Mucosa of descending colon (tissue), 3 donors: ENCODE measurements around the gene FAM13A. TPM values are rescaled to one million over a fixed set of nuclear protein-coding genes. Genes with fewer than 3 reads are reported as not detected.

Experiments
- ATAC-seq: fragments of 200-7000 bp; cut with Tn5 transposase; one replicate; pipeline ENCODE4 v1.9.1; 2020; ENCODE audit warnings: mild to moderate bottlenecking, moderate library complexity
- DNase-seq, 3 donors: peaks; one replicate each; pipeline ENCODE4 v3.0.0-alpha.2; 2020
- H3K36me3 ChIP-seq: fragments of 200-600 bp; one replicate; pipeline ENCODE4 v1.8.0; 2021; ENCODE audit warnings: low read depth, mild to moderate bottlenecking
- H3K4me1 ChIP-seq: fragments of 200-600 bp; one replicate; pipeline ENCODE4 v1.8.0; 2021; ENCODE audit warnings: low read depth, mild to moderate bottlenecking
- H3K4me3 ChIP-seq: fragments of 200-600 bp; one replicate; pipeline ENCODE4 v1.8.0; 2021; ENCODE audit warnings: mild to moderate bottlenecking
- H3K9me3 ChIP-seq: fragments of 200-600 bp; one replicate; pipeline ENCODE4 v1.8.0; 2021; ENCODE audit warnings: mild to moderate bottlenecking
- intact Hi-C, 2 donors: fragments of 100-400 bp; cut with DNase I in 1 of 2; cut with micrococcal nuclease in 1 of 2; formaldehyde crosslinking; loops; one replicate each; pipeline versions ENCODE4 v1.11.0 to v1.11.1; 2022; cut with DNase I, micrococcal nuclease
- total RNA-seq, 3 donors: library from RNA; stranded (reverse); fragmentation: NEBNext Ultra II Directional in 2 of 3; extraction: Animal tissue kit (Norgen Biotek cat#: 25700) in 2 of 3; gene quantifications; one replicate each; pipeline versions ENCODE4 v1.2.1 to v1.2.4, GENCODE V29; 2021 to 2023
- TF ChIP-seq, protein P1 (sequence below): fragments of 200-600 bp; IDR thresholded peaks from one replicate; pipeline ENCODE4 v1.8.0; 2022; ENCODE audit warnings: antibody characterized with exemption, mild to moderate bottlenecking
- donor health status: DM: no; HTN: no; CAD: no; lungs with moderate emphysema.
- donor health status: DM: no; HTN: no; CAD: no.
- donor health status: DM: no; HTN: yes; CAD: no.

Gene FAM13A
- total RNA-seq, 3 donors from 2014 or later, result 41.6 to 60.1 (median 50.2) TPM

DNA sequence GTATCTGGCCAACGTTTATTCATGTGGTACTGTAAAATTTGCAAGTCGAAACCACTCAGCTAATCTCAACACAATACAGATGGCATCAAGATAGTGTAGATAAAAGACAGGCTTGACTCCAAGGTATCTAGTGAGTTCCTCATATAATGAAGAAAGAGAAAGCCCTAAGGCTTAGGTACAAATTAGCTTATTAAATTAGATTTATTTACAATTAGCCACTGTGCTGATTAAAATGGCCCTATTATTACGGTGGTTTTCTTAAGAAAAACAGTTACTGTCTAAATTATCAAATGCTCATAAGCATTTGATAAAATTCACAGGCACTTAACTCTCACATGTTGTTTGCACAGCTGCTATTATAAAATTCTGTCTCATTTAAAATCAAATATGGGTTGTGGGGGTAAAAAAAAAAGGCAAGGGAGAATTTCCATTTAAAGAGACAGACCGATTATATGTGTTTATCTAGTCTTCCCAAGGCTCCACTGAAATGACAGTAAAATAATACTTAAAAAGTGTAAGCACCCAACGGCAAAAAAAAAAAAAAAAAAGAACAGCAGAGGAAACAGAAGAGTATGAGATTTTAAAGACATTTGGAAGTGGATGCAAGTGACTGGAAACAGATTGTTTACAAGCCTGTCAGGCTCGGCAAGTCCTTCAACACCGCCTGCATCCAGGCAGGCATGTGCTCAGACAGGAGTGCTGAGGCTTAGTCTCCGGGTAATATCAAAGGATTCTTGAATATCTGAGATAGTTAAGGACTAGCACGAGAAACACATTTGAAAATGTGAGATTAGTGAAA is 55.1 kb downstream of the FAM13A start:
- no peak for DNase-seq
- ATAC-seq, result peak; percentile 56
- Histone ChIP-seq H3K36me3 (no peaks in the 10 kb centered on the region), H3K4me1 (peaks cover 5% of the 10 kb centered on the region), H3K4me3 (no peak overlapping the region), H3K9me3 (no peaks in the 10 kb centered on the region)
- intact Hi-C loops, result no loop called here
- TF ChIP-seq, protein P1, sequence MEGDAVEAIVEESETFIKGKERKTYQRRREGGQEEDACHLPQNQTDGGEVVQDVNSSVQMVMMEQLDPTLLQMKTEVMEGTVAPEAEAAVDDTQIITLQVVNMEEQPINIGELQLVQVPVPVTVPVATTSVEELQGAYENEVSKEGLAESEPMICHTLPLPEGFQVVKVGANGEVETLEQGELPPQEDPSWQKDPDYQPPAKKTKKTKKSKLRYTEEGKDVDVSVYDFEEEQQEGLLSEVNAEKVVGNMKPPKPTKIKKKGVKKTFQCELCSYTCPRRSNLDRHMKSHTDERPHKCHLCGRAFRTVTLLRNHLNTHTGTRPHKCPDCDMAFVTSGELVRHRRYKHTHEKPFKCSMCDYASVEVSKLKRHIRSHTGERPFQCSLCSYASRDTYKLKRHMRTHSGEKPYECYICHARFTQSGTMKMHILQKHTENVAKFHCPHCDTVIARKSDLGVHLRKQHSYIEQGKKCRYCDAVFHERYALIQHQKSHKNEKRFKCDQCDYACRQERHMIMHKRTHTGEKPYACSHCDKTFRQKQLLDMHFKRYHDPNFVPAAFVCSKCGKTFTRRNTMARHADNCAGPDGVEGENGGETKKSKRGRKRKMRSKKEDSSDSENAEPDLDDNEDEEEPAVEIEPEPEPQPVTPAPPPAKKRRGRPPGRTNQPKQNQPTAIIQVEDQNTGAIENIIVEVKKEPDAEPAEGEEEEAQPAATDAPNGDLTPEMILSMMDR, result no peak

DNA sequence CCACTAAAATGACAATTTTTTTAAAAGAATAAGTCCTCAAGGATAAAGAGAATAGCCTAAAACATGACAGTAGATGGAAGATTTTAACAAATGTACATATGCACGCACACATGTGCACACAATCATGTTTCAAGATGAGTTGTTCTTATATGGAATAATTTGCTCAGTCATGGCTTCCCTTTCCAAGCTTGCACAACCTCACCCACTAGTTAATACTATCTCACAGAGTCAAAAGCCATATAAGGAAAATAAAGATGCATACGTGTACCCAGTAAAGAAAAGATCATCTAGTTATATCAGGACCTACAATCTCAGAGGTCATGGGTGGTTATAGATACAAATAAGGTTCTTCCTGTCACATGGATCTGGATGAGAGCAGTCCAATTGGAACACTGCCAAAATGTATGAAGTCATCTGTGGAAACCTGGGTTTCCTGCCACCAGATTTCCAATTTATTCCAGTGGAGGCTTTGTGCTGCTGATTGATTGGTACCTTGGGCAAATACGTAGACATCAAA is 56.1 kb downstream of the FAM13A start:
- intact Hi-C loops, result no loop called here
- ATAC-seq, result peak; percentile 97
- H3K4me1 ChIP-seq, result peaks cover 5% of the 10 kb centered on the region
- H3K9me3 ChIP-seq, result no peaks in the 10 kb centered on the region
- peak in 1 of 3 donors; percentile 41 for DNase-seq
- TF ChIP-seq, protein P1, result no peak
- no peak overlapping the region for H3K4me3 ChIP-seq
- no peaks in the 10 kb centered on the region for H3K36me3 ChIP-seq

DNA sequence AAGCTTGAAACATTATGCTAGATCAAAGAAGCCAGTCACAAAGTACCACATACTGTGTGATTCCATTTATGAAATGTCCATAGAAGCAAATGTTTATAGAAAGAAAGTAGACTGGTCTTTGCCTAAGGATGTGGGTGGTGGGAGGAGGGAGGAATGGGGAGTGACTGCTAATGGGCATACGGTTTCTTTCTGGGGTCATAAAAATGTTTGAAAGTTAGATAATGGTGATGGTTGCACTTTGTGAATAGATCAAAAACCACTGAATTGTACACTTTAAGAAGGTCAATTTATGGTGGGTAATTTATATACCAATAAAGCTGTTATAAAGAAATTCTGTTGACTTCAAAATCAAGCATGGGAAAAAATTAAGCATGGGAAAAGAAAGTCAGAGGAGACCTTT is 56.6 kb downstream of the FAM13A start:
- DNase-seq (no peak), ATAC-seq (no peak)
- no peaks in the 10 kb centered on the region for H3K36me3 ChIP-seq
- H3K9me3 ChIP-seq, result no peaks in the 10 kb centered on the region
- TF ChIP-seq, protein P1, result no peak
- peaks cover 5% of the 10 kb centered on the region for H3K4me1 ChIP-seq
- intact Hi-C loops, result no loop called here
- H3K4me3 ChIP-seq, result no peak overlapping the region

DNA sequence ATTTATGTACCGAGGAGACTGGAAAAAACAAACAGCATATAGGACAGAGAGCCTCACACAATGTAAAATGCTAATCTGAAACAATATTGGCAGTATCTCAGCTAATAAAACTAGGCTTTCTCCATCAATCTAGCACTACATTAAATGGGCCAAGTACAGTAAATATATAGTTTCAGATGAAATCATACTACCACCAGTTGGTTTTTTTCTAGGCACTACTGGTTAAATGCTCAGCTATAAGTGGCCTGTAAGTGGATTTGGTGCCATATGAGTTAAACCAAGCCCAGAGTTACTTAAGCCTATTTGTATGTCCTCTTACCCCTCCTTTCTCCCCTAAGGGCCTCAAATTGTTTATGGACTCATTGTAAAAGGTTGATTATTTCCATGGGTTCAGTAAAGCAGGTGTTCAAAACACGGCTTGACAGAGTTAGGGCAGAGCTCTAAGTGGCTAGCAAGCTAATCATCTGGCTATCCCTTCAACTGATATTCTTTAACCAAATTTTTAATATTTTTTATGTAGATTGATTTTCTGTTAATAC is 57.5 kb downstream of the FAM13A start:
- ATAC-seq (peak; percentile 31), DNase-seq (no peak)
- intact Hi-C loops, result no loop called here
- TF ChIP-seq, protein P1, result no peak
- Histone ChIP-seq H3K4me3 (no peak overlapping the region), H3K4me1 (peaks cover 5% of the 10 kb centered on the region), H3K9me3 (no peaks in the 10 kb centered on the region), H3K36me3 (no peaks in the 10 kb centered on the region)

DNA sequence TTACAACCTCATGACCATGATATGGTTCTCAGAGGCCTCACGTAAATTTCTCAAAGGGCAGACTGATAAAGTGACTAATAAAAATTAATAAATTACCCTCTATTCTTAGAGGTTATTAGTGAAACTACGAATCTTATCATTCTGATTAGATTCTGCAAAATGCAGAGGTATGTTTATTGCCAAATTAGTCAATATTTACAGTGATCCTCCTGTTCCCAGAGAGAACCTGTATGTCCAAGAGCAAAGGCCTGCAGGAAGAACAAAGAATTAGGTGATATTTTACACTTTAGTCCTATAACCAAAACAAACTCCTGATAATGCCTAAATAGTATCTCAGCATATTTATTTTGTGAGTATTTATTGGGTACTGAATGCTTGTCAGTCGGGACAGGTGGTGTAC is 58.1 kb downstream of the FAM13A start:
- intact Hi-C loops, result no loop called here
- Histone ChIP-seq H3K36me3 (no peaks in the 10 kb centered on the region), H3K9me3 (no peaks in the 10 kb centered on the region), H3K4me1 (peaks cover 5% of the 10 kb centered on the region), H3K4me3 (no peak overlapping the region)
- no peak for DNase-seq
- no peak for ATAC-seq
- TF ChIP-seq, protein P1, result no peak
